HepG2 (cell line): ENCODE measurements around the gene MYO7A. TPM values are rescaled to one million over a fixed set of nuclear protein-coding genes. Genes with fewer than 3 reads are reported as not detected.

ENCODE experiments used
- MED1 ChIP-seq: sonication (generic); formaldehyde crosslinking; IDR thresholded peaks from 2 replicates; pipeline ENCODE4 v1.4.0; 2020; ENCODE audit warnings: missing genetic modification reagents
- NFIC ChIP-seq: IDR thresholded peaks from 2 replicates; pipeline ENCODE4 v1.6.1; 2012; ENCODE audit warnings: mild to moderate bottlenecking, low read length, inconsistent platforms
- RFX3 ChIP-seq: IDR thresholded peaks from 2 replicates; pipeline ENCODE4 v1.6.1; 2016; ENCODE audit warnings: missing biosample characterization, missing genetic modification reagents
- RXRA ChIP-seq: sonication (generic); formaldehyde crosslinking; IDR thresholded peaks from 2 replicates; pipeline ENCODE4 v1.5.1; 2020; ENCODE audit warnings: missing genetic modification reagents
- SOX6 ChIP-seq, 2 experiments: fragments of 450-650 bp in 1 of 2; sonication (generic) in 1 of 2; formaldehyde crosslinking in 1 of 2; IDR thresholded peaks; 2 replicates each; pipeline versions ENCODE4 v1.4.0 to v1.6.1; 2017 to 2020; ENCODE audit warnings: antibody characterized with exemption in 1 of 2, mild to moderate bottlenecking in 1 of 2, missing genetic modification reagents in 1 of 2
- THAP9 ChIP-seq: sonication (generic); formaldehyde crosslinking; IDR thresholded peaks from 2 replicates; pipeline ENCODE4; 2020; ENCODE audit warnings: missing genetic modification reagents, mild to moderate bottlenecking, borderline replicate concordance
- ZBTB7B ChIP-seq: sonication (generic); formaldehyde crosslinking; IDR thresholded peaks from 2 replicates; pipeline ENCODE4 v1.4.0; 2020; ENCODE audit warnings: missing genetic modification reagents
- ZNF160 ChIP-seq: sonication (generic); formaldehyde crosslinking; IDR thresholded peaks from 2 replicates; pipeline ENCODE4 v1.8.0; 2022; ENCODE audit warnings: mild to moderate bottlenecking, inconsistent platforms, missing genetic modification reagents
- ZNF280D ChIP-seq: sonication (generic); formaldehyde crosslinking; IDR thresholded peaks from 2 replicates; pipeline ENCODE4 v1.5.1; 2020; ENCODE audit warnings: mild to moderate bottlenecking, missing genetic modification reagents
- ZNF337 ChIP-seq: sonication (generic); formaldehyde crosslinking; IDR thresholded peaks from 2 replicates; pipeline ENCODE4 v1.5.1; 2020; ENCODE audit warnings: missing genetic modification reagents, low read depth, mild to moderate bottlenecking, borderline replicate concordance
- ZNF687 ChIP-seq: sonication (generic); formaldehyde crosslinking; IDR thresholded peaks from 2 replicates; pipeline ENCODE4 v1.5.1; 2020; ENCODE audit warnings: mild to moderate bottlenecking, missing genetic modification reagents, moderate library complexity
- ZNF784 ChIP-seq: sonication (generic); formaldehyde crosslinking; IDR thresholded peaks from 2 replicates; pipeline ENCODE4 v1.5.1; 2020; ENCODE audit warnings: missing genetic modification reagents, mild to moderate bottlenecking, borderline replicate concordance
- ZNF878 ChIP-seq: sonication (generic); formaldehyde crosslinking; IDR thresholded peaks from 2 replicates; pipeline ENCODE4 v1.8.1; 2023; ENCODE audit warnings: mild to moderate bottlenecking, missing genetic modification reagents, moderate library complexity
- polyA plus RNA-seq, 8 experiments: library from polyadenylated mRNA; depleted of rRNA in 3 of 8; stranded (reverse) in 7 of 8; unstranded in 1 of 8; fragments of >200 nt; fragmentation: Illumina TruSeq in 4 of 8; extraction: Trizol in 4 of 8; gene quantifications; 2 replicates each; pipeline versions ENCODE4 v1.2.1 to v1.2.3, GENCODE V29; 2011 to 2016; ENCODE audit warnings: low read depth in 4 of 8, missing spikeins in 1 of 8, mixed read lengths in 1 of 8; ENCODE audit not compliant: insufficient read depth in 1 of 8
- total RNA-seq, 5 experiments: library from RNA; depleted of rRNA; stranded (reverse); fragments of >200 nt; fragmentation: Illumina TruSeq; extraction: Trizol; gene quantifications; 2 replicates each; pipeline ENCODE4 v1.2.3, GENCODE V29; 2016; ENCODE audit warnings: low read depth in 1 of 5

The MYO7A gene
- total and polyA plus RNA-seq, 2 of the 13 experiments (the other 11 are each of a cell fraction or from before 2014, with no cell fraction given) = 7.5 to 10.0 TPM

GRCh38 chr11:77130763-77131513 is 2.9 kb downstream of the MYO7A start (continued):
- no peak for TF ChIP-seq THAP9
- TF ChIP-seq ZBTB7B (CRISPR knock-in tag) = peak; percentile 95
- no peak for TF ChIP-seq ZNF337 (CRISPR knock-in tag)
- peak; percentile 44; the same call in 1 of the 2 replicates for TF ChIP-seq ZNF784 (CRISPR knock-in tag)
- TF ChIP-seq RFX3 (CRISPR knock-in tag) = no peak
- TF ChIP-seq ZNF878 (CRISPR knock-in tag) = no peak
- no peak for TF ChIP-seq ZNF160
- TF ChIP-seq MED1 (CRISPR knock-in tag) = peak; percentile 51; the same call in 1 of the 2 replicates
- TF ChIP-seq RXRA (CRISPR knock-in tag) = peak; percentile 97
- TF ChIP-seq ZNF687 (CRISPR knock-in tag) = peak; percentile 97
- peak; percentile 20; the same call in 1 of the 2 replicates for TF ChIP-seq NFIC
- no peak for TF ChIP-seq ZNF280D (CRISPR knock-in tag)
- TF ChIP-seq SOX6 (IDR thresholded peaks at IDR 0.05) = no peak
- peak; percentile 61; the same call in 1 of the 2 replicates for TF ChIP-seq SOX6 (CRISPR knock-in tag; IDR thresholded peaks at IDR 0.05)
